T-helper 2 cell treated with Interferon-gamma antibody and Interleukin-4, amounts not matched to agents 100 ng/mL and 5 ng/mL, for 36 hours (primary cell): ENCODE data around the gene HDGFL3. TPM values are rescaled to one million over a fixed set of nuclear protein-coding genes. Genes with fewer than 3 reads are reported as not detected.
"Not testable (repeated sequence)": the region's sequence is repeated elsewhere in the genome, so short reads cannot be mapped to it uniquely, and the experiment has no call there.

Source experiments
- intact Hi-C: fragments of 100-400 bp; cut with micrococcal nuclease; formaldehyde crosslinking; loops from one replicate; pipeline ENCODE4 v1.15.1; 2023
- total RNA-seq: library from RNA; stranded (reverse); gene quantifications from 2 replicates; pipeline ENCODE4 v1.2.3, GENCODE V29; 2022

The HDGFL3 gene
- total RNA-seq, 1 donor from 2014 or later: 16.3 TPM

DNA sequence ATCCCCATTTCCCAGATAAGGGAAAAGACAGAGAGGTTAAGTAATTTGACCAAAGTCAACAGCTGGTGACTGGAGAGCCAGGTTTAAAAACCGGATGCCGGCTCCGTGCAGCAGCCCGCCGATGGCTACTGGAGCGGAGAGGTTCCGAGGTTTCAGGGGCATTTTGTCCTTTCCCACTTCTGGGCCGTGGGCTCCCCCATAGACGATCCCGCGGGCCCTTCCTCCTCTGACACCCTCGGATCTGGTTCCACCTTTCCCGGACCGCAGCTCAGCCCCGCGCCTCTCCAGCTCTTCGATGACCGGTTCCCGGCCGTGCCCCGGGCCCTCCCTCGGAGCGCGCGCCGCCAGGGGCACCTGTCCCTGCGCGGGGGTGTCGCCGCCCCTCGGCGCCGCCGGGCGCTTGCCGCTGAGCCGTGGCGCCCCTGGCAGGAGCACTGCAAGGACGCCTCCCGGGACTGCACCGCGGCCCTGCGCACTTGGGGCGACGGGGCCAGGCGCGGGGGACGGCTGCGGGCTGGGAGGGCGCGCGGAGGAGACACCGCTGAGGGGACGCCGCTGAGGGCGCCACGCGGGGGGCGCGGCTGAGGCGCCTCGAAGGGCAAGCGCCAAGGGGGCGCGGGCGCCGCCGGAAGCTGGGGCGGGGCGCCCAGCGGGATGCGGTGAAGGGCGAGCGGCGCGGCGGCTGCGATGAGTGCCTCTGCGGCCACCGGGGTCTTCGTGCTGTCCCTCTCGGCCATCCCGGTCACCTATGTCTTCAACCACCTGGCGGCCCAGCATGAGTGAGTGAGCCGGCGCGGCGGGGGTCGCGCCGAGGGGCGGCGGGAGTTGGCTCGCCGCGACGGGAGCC lies 100.4 kb downstream of the HDGFL3 start, which contains the start of gene TM6SF1:
TM6SF1 (plus strand) TSS at position 652 of the 847 bp plus-strand sequence; CDS start at position 688, 36 bp downstream.
- intact Hi-C loops: loop anchor here (2.0 to 10.0 kb wide), 2 partner anchors 40 to 98 kb away; partner anchors contain the start of genes BTBD1 and HDGFL3

- intact Hi-C loops: loop anchor here (10.0 kb wide), 1 partner anchor 99 kb away; the partner anchor contains the start of gene HDGFL3
Observed at GRCh38 chr15:83105440-83105839, 102.2 kb downstream of the HDGFL3 start.

DNA sequence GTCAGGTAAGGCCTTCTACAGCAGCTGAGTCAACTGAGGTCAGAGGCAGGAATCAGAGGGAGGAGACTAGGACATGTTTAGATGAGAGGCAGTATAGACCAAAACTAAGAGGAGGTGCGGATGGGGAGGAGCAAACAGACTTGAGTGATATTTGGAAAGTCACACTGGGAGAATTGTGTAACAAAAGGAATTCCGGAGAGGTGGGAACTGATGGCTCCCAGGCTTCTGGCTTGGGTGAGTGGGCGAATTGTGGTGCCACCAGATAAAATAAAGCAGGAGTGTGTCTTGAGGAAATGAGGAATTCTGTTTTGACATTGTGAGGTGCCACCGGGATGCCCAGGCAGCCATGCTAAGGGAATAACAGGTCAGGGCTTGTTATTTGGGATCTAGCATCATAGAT lies 103.5 kb downstream of the HDGFL3 start:
- intact Hi-C loops: loop anchor here (10.0 kb wide), 1 partner anchor 101 kb away; the partner anchor contains the start of gene HDGFL3

DNA sequence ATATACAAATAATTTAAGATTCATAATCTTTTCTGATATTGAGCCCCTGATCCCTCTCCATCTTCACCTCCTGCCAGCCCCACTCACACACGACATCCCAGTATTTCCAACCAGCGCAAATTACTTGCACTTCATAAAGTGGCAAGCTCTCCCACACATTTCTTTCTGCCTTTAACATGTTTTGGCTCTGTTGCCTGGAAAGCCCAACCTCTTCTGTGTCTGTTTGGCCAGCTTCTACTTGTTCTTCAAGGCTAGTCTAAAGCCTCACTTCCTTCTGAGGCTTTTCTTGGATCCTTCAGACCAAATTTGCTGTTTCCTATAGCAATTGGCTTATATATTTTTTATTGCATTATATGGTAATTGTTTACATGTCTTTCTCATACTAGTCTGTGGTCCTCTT lies 105.3 kb downstream of the HDGFL3 start:
- intact Hi-C loops: loop anchor here (10.0 kb wide), 1 partner anchor 102 kb away; the partner anchor contains the start of gene HDGFL3

- intact Hi-C loops: loop anchor here (10.0 kb wide), 1 partner anchor 105 kb away; the partner anchor contains the start of gene HDGFL3
Observed at GRCh38 chr15:83100097-83100646, 107.5 kb downstream of the HDGFL3 start.

- intact Hi-C loops: no loop called here
Observed at GRCh38 chr15:83099290-83099689, 108.3 kb downstream of the HDGFL3 start.

- intact Hi-C loops: no loop called here
Observed at GRCh38 chr15:83098079-83098478, 109.5 kb downstream of the HDGFL3 start.

- intact Hi-C loops: no loop called here
Observed at GRCh38 chr15:83094583-83094982, 113.0 kb downstream of the HDGFL3 start.

DNA sequence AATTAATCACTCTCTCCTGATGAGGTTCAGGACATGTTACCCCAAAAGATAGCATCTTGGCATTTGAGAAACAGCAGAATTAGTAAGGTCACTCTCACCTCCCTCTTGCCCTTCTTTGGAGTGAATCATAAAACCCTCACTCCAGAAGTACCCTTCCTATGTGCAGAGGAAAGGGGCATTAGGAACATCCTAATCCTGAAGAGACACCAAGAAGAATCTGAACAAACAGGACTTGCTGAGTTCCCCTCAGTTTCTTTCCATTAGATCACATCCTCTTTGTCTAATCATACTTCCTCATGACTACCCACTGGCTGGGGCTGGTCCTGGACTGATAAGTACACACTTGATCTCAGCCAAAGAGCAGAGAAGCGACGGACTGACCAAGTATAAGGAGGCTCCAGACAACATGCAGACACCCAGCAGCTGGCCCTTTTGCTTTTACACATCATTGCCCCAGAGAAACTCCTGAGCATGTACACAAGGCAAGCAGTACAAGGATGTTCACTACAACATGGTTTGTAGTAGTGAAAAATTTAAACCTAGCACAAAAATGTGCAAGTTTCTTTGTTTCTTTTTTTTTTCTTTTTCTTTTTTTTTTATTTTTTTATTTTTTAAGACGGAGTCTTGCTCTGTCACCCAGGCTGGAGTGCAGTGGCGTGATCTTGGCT lies 115.2 kb downstream of the HDGFL3 start:
- intact Hi-C loops: no loop called here

DNA sequence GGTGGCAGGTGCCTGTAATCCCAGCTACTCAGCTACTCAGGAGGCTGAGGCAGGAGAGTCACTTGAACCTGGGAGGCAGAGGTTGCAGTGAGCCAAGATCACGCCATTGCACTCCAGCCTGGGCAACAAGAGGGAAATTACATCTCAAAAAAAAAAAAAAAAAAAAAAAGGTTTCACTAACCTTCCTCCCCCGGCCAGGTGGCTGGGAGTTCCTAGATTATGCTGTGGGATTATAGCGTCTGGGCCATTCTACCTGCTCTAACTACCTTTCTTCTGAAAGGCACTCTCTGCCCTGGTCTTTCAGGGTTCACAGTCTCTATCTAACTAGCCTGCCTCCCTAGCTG lies 115.7 kb downstream of the HDGFL3 start:
- intact Hi-C loops: not testable (repeated sequence)

DNA sequence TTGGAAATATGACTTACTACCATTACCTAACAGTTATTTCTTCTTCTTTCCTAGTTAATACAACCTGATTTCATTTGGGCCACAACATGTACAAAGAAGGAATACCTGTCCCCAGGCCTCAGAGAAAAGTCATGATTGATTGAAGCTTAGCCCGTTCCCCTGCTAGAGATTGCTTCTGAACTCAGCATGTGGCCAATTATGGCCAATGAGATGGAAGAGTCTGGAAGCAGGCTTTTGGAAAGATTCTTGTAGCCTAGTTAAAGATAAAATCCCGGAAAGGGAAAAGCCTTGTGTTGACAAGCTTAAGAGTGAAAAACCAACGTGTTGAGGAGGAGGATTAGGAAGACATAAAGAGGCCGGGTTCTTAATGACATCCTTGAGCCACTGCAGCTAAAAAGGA lies 117.2 kb downstream of the HDGFL3 start:
- intact Hi-C loops: no loop called here

- intact Hi-C loops: no loop called here
Observed at GRCh38 chr15:83088876-83089275, 118.7 kb downstream of the HDGFL3 start.

DNA sequence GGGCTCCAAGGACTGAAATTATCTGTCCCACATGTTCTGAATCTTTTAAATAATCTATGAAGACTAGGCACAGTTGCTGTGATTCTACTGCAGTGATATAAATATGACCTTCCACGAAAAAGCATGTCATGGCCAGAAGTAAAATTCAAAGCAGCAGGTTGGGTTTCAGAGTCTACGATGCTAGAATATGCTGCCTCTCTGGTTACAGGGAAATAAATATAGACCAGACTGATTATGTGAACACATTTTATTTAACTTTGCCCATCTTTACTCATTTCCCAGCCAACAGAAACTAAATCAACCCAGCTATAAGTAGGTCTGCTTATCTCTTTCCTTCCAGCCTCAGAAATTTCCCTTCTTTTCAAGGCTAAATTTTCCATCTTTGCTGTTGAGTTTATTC lies 120.0 kb downstream of the HDGFL3 start:
- intact Hi-C loops: no loop called here

GRCh38 chr15:83085864-83086552 lies 121.6 kb downstream of the HDGFL3 start:
- intact Hi-C loops: not testable (repeated sequence)

DNA sequence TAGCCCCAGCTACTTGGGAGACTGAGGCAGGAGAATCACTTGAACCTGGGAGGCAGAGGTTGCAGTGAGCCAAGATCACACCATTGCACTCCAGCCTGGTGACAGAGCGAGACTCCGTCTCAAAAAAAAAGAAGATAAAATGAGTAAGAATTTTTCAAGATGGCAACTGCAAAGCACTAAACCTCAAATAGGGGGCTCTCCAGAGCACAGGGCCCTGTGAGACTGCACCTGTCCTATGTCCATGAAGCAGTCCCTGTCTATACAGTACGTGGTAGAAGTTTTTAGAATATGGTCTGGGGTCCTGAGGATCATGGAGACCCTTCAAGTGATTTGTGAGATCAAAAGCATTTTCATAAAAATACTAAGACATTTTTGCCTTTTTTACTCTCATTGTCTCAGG lies 122.2 kb downstream of the HDGFL3 start:
- intact Hi-C loops: not testable (repeated sequence)

DNA sequence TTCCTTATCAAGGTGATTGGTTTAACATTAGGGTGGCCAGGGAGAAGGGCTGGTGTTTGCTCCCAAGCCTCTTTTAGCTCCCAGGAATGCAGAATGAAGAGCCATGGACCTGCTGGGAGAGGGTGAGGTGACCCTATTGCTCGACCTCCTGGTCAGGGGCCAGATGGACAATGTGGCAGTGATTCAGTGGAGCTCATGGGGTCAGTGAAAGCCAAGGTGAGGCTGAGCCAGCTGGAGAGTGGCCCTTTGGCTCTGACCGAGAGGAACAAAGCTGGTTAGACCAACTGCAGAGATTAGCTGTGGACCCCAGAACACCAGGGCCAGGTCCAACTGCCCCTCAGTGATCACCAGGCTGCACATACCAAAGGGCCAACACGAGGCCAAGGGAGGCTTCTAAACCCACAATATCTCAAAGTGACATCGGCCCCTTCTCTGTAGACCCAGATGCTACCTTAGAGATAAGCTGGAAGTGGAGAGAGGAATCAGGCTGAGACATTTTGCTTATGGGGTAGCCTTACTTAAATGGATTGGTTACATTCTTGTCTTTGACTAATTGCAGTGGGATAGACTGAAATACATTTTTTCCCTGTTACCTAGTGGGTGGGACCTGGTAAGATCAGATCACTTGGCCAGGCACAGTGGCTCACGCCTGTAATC lies 124.8 kb downstream of the HDGFL3 start:
- intact Hi-C loops: no loop called here

DNA sequence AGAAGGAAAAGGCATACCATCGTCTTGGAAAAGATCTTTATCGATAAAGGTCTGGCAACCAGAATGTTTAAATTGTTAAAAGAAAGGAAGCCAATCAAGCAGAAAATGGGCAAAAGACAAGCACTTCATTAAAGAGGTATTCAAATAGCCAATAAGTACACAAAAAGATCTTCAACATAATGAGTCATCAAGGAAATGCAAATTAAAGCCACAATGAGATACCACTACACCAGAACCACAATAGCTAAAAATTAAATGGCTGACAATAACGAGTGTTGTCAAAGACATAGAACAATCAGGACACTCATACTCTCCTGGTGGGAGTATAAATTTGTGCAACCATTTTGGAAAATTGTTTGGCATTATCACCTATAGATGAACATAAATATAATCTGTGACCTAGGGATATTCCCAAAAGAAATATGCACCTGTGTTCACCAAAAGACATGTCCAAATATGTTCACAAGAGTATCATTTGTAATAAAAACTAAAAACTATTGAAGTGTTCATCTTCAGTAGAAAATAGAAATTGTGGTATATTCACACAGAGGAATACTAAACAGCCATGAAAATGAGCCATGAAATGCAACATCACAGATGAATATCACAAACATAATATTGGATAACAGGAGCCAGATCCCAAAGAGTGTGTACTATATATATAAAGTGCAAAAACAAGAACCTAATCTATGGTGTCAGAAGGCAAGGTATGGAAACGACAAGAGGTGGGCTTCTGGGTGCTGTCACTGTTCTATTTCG lies 126.2 kb downstream of the HDGFL3 start:
- intact Hi-C loops: no loop called here

GRCh38 chr15:83078712-83079111 lies 128.9 kb downstream of the HDGFL3 start:
- intact Hi-C loops: no loop called here
